Activated B cell treated with CpG ODN at 0.5 μM for 24 hours (primary cell): ENCODE results near the gene BRME1. TPM values are rescaled to one million over a fixed set of nuclear protein-coding genes. Genes with fewer than 3 reads are reported as not detected.

Source experiments
- ATAC-seq: fragments of 200-7000 bp; cut with Tn5 transposase; one replicate; pipeline ENCODE4 v1.10.0; 2021; ENCODE audit warnings: low read depth, mild to moderate bottlenecking, moderate library complexity
- CTCF ChIA-PET: fragments of 350-600 bp; sonication (Branson Sonifier 250); formaldehyde crosslinking; loops from one replicate; lab custom pipeline; 2021; ENCODE audit warnings: antibody characterized with exemption; lab: Charles Lee
- POLR2A ChIA-PET: fragments of 350-600 bp; sonication (Branson Sonifier 250); formaldehyde crosslinking; loops from one replicate; lab custom pipeline; 2021; ENCODE audit warnings: antibody characterized with exemption; lab: Charles Lee
- DNase-seq: peaks from one replicate; pipeline ENCODE4 v3.0.0; 2022
- H3K27ac Mint-ChIP-seq: one replicate; pipeline ENCODE4 v1.8.0; 2020; ENCODE audit warnings: mixed read lengths
- H3K27me3 Mint-ChIP-seq: one replicate; pipeline ENCODE4 v1.8.0; 2021; ENCODE audit warnings: mixed read lengths
- H3K36me3 Mint-ChIP-seq: one replicate; pipeline ENCODE4 v1.8.0; 2021; ENCODE audit warnings: low read depth, mixed read lengths
- H3K4me1 Mint-ChIP-seq: one replicate; pipeline ENCODE4 v1.8.0; 2021; ENCODE audit warnings: mixed read lengths
- H3K4me3 Mint-ChIP-seq: one replicate; pipeline ENCODE4 v1.8.0; 2020; ENCODE audit warnings: mild to moderate bottlenecking, mixed read lengths
- H3K9me3 Mint-ChIP-seq: one replicate; pipeline ENCODE4 v1.8.0; 2020; ENCODE audit warnings: mixed read lengths
- intact Hi-C: fragments of 100-400 bp; cut with micrococcal nuclease; formaldehyde crosslinking; loops from one replicate; pipeline ENCODE4 v1.15.1; 2024
- total RNA-seq: library from RNA; stranded (reverse); gene quantifications from 2 replicates; pipeline ENCODE4 v1.2.3, GENCODE V29; 2022
- TF ChIP-seq, protein P1 (sequence below): fragments of 200-600 bp; IDR thresholded peaks from one replicate; pipeline ENCODE4 v1.8.0; 2022; ENCODE audit warnings: antibody characterized with exemption, mild to moderate bottlenecking

The BRME1 gene
- total RNA-seq, 1 donor from 2014 or later, result 2.0 TPM

DNA sequence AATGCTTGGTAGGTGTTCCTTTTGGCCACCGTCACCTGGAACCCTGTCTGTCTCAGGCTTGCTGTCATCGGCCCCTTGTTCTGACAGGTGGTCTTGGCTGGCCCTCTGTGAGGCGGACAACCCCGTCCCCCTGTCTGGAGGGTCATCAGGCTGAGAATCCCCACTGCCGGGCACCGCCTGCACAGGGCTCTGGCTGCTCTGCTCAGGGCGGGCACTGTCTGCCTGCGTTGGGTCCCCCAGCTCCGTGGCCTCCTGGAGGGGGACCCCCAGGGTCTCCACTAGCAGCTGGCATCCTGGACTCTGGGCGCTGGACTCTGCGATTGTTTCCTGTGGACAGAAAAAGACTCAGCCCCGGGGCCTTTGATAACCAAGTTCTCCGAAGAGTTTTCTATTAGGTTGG lies 15.8 kb downstream of the BRME1 start:
- DNase-seq (no peak), ATAC-seq (no peak)
- no peaks in the 10 kb centered on the region for H3K4me1 Mint-ChIP-seq
- H3K9me3 Mint-ChIP-seq, result no peaks in the 10 kb centered on the region
- H3K36me3 Mint-ChIP-seq, result no peaks in the 10 kb centered on the region
- H3K27ac Mint-ChIP-seq, result no peak overlapping the region
- no peak overlapping the region for H3K4me3 Mint-ChIP-seq
- CTCF ChIA-PET, result no interaction called here
- H3K27me3 Mint-ChIP-seq, result no peaks in the 10 kb centered on the region
- TF ChIP-seq, protein P1, sequence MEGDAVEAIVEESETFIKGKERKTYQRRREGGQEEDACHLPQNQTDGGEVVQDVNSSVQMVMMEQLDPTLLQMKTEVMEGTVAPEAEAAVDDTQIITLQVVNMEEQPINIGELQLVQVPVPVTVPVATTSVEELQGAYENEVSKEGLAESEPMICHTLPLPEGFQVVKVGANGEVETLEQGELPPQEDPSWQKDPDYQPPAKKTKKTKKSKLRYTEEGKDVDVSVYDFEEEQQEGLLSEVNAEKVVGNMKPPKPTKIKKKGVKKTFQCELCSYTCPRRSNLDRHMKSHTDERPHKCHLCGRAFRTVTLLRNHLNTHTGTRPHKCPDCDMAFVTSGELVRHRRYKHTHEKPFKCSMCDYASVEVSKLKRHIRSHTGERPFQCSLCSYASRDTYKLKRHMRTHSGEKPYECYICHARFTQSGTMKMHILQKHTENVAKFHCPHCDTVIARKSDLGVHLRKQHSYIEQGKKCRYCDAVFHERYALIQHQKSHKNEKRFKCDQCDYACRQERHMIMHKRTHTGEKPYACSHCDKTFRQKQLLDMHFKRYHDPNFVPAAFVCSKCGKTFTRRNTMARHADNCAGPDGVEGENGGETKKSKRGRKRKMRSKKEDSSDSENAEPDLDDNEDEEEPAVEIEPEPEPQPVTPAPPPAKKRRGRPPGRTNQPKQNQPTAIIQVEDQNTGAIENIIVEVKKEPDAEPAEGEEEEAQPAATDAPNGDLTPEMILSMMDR, result no peak
- POLR2A ChIA-PET, result no interaction called here
- intact Hi-C loops, result no loop called here

DNA sequence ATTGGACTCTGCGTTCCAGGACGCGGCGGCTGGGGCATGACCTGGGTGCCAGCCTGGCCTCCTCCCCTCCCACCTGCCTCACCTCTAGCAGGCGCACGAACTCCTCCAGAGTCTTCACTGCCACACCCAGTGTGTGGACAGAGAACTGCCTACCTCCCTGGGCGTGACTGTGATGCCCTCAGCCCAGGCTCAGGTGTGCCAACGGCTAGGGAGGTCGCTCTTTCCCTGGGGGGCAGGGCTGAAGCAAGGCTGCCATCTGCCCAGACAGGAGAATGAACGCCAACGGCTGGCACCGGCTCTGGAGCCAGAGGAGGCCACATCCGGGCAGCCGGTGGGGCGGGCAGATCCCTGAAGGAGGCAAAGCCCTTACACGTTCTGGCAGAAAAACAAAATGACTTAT lies 17.6 kb downstream of the BRME1 start:
- no peaks in the 10 kb centered on the region for H3K4me1 Mint-ChIP-seq
- ATAC-seq (no peak), DNase-seq (no peak)
- ChIA-PET POLR2A (no interaction called here), CTCF (no interaction called here)
- no peak overlapping the region for H3K4me3 Mint-ChIP-seq
- no peak overlapping the region for H3K27ac Mint-ChIP-seq
- intact Hi-C loops, result no loop called here
- H3K9me3 Mint-ChIP-seq, result no peaks in the 10 kb centered on the region
- TF ChIP-seq, protein P1, result no peak
- H3K27me3 Mint-ChIP-seq, result peaks cover 3% of the 10 kb centered on the region
- no peaks in the 10 kb centered on the region for H3K36me3 Mint-ChIP-seq

DNA sequence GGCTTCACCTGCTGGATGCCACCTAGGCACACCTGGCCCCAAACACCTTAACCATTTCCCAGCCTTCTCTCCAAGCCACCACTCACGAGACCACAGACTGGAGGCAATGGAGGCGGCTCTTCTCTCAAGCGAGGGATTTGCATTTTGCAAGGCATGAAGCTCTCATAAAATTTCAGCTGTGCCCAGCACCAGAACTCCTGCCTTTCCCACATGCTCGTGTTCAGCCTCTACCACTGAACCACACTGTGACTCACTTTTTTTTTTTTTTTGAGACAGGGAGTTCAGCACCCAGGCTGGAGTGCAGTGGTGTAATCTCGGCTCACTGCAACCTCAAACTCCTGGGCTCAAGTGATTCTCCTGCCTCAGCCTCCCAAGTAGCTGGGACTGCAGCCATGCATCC lies 18.4 kb downstream of the BRME1 start:
- intact Hi-C loops, result no loop called here
- no peak for ATAC-seq
- H3K27ac Mint-ChIP-seq, result no peak overlapping the region

DNA sequence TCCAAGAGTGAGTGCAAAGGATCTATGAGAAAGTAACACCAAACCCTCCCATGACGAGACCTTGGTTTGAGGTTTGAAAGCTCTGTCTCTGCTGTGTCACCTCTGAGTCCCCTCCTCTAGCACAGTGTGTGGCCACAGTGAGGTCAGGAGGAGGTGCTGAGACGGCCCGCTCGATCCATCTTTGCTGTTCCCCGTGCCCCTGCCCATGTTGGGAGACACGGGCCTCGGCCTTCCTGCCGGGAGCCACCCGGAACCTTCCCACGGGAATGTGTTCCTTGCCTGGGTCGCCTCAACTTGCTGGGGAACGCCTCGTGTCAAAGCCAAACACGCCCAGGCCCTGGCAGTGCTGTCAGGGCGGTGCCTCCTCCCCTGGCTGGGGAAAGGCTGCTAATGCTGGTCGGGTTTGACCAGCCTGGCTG lies 18.9 kb downstream of the BRME1 start:
- peaks cover 3% of the 10 kb centered on the region for H3K27me3 Mint-ChIP-seq
- intact Hi-C loops, result no loop called here
- no peak overlapping the region for H3K27ac Mint-ChIP-seq
- POLR2A ChIA-PET, result interaction anchor here (0.5 kb wide), 1 partner anchor 600 kb away, joined by 3 read pairs; no protein-coding TSS in a partner anchor
- H3K4me3 Mint-ChIP-seq, result no peak overlapping the region
- H3K36me3 Mint-ChIP-seq, result no peaks in the 10 kb centered on the region
- H3K4me1 Mint-ChIP-seq, result peaks cover 6% of the 10 kb centered on the region
- DNase-seq (no peak), ATAC-seq (no peak)
- CTCF ChIA-PET, result interaction anchor here (1.5 kb wide), 1 partner anchor 145 kb away, joined by 3 read pairs; the partner anchor contains the start of gene IL27RA
- H3K9me3 Mint-ChIP-seq, result no peaks in the 10 kb centered on the region
- TF ChIP-seq, protein P1, result no peak

More for the DNA sequence above, 18.4 kb downstream of the BRME1 start:
- Mint-ChIP-seq H3K4me3 (no peak overlapping the region), H3K9me3 (no peaks in the 10 kb centered on the region), H3K4me1 (peaks cover under 1% of the 10 kb centered on the region), H3K27me3 (peaks cover 3% of the 10 kb centered on the region), H3K36me3 (no peaks in the 10 kb centered on the region)
- TF ChIP-seq, protein P1, result no peak
- CTCF ChIA-PET, result interaction anchor here (1.5 kb wide), 1 partner anchor 144 kb away, joined by 3 read pairs; the partner anchor contains the start of gene IL27RA
- no peak for DNase-seq
- POLR2A ChIA-PET, result interaction anchor here (0.5 to 0.7 kb wide), 2 partner anchors 289 to 599 kb away, joined by 3 read pairs; no protein-coding TSS in a partner anchor

DNA sequence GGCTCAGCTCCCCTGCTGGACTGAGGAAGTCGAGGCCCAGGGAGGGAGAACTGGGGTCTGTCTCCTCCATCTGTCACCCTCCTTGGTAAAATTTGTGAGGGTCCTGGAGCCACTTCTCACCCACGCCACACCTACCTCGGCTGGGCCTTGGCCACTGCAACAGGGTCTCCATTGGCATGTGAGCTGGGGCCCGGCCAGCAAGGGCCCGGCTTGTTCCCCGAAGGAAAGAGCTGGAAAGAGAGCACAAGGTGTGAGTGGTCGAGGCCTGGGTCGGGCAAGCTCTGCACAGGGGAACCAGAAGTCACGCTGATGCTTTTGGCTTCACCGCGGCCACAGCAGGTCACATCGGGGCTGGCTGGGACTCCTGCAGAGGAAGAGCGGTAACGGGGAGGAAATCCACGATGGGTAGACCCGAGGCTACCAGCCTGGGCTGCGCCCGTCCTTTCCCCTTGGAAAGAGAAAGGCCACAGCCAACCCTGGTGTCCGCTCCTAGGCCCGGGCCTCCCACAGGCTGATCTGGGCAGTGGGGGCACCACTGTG lies 20.0 kb downstream of the BRME1 start:
- intact Hi-C loops, result no loop called here
- Mint-ChIP-seq H3K9me3 (no peaks in the 10 kb centered on the region), H3K4me1 (peaks cover 17% of the 10 kb centered on the region), H3K27ac (no peak overlapping the region), H3K36me3 (no peaks in the 10 kb centered on the region), H3K4me3 (no peak overlapping the region), H3K27me3 (peaks cover 3% of the 10 kb centered on the region)
- no peak for ATAC-seq
- TF ChIP-seq, protein P1, result no peak
- POLR2A ChIA-PET, result interaction anchor here (1.4 kb wide), 1 partner anchor 146 kb away, joined by 4 read pairs; the partner anchor contains the start of gene IL27RA
- DNase-seq, result no peak
- CTCF ChIA-PET, result interaction anchor here (1.5 kb wide), 1 partner anchor 146 kb away, joined by 3 read pairs; the partner anchor contains the start of gene IL27RA
